22Rv1 (cell line): ENCODE measurements around the gene PARK7.

Experiments used
- CTCF ChIP-seq: fragments of 450-650 bp; IDR thresholded peaks from 2 replicates; pipeline ENCODE4 v1.5.1; 2017; ENCODE audit warnings: mild to moderate bottlenecking
- ZFX ChIP-seq: fragments of 450-650 bp; IDR thresholded peaks from 2 replicates; pipeline ENCODE4 v1.6.1; 2017; ENCODE audit warnings: antibody characterized with exemption, borderline replicate concordance

- TF ChIP-seq CTCF (no peak), ZFX (no peak)
Measured at GRCh38 chr1:8002329-8002910, 40.9 kb downstream of the PARK7 start.
